OCI-LY3 (cell line): ENCODE results near the gene NLRP3.

ENCODE experiments used
- EZH2phosphoT487 ChIP-seq: fragments of 200-600 bp; shearing (Covaris generic); IDR thresholded peaks from 2 replicates; pipeline ENCODE4 v1.6.1; 2018; ENCODE audit warnings: antibody characterized with exemption, mixed run types, low read depth
- TF ChIP-seq, protein P1 (sequence below): fragments of 200-600, 300-600 bp; sonication (generic); IDR thresholded peaks from 2 replicates; pipeline ENCODE4 v1.5.1; 2014; ENCODE audit warnings: antibody characterized with exemption, low read length, low read depth

DNA sequence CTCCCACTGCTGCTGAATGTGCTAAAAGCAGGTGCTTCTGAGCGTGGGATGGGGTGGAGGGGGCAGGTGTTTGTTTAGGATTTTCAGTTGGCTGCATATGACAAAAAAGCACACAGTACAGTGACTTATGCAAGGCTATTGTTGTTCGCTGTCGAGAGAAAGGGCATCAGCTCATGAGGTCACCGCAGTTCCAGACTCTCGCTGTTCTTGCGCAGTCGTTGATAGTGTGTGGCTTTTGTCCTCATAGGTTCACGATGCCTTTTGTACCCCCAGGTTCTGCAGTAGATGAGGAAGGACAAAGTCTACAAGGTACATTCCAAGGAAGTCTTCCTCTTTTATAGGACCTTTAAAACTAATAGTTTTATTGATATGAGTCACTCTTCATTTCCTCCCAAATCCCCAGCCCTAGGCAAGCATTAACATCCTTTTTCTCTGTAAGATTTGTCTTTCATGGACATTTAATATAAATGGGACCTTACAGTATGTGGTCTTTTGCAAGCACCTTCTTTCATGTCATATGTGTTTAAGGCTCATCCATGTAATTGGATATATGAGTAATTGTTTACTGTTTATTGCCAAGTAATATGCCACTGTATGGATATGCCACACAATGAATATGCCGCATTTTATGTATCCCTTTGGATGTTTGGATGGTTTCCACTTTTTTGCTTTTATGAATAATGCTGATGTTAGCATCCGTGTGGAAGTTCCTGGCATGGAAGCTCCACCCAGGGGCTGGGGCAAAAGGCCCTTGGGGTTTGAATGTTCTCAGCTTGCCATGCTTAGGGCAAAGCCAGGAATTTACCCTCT is 14.5 kb upstream of the NLRP3 start:
- TF ChIP-seq, protein P1, sequence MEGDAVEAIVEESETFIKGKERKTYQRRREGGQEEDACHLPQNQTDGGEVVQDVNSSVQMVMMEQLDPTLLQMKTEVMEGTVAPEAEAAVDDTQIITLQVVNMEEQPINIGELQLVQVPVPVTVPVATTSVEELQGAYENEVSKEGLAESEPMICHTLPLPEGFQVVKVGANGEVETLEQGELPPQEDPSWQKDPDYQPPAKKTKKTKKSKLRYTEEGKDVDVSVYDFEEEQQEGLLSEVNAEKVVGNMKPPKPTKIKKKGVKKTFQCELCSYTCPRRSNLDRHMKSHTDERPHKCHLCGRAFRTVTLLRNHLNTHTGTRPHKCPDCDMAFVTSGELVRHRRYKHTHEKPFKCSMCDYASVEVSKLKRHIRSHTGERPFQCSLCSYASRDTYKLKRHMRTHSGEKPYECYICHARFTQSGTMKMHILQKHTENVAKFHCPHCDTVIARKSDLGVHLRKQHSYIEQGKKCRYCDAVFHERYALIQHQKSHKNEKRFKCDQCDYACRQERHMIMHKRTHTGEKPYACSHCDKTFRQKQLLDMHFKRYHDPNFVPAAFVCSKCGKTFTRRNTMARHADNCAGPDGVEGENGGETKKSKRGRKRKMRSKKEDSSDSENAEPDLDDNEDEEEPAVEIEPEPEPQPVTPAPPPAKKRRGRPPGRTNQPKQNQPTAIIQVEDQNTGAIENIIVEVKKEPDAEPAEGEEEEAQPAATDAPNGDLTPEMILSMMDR: no peak
- TF ChIP-seq EZH2phosphoT487: no peak
